Measurements from ENCODE around the gene GNAT2. TPM values are rescaled to one million over a fixed set of nuclear protein-coding genes. Genes with fewer than 3 reads are reported as not detected.

GNAT2 gene
- total and polyA plus RNA-seq, 7 donors = 0.10 TPM; not detected in 6

DNA sequence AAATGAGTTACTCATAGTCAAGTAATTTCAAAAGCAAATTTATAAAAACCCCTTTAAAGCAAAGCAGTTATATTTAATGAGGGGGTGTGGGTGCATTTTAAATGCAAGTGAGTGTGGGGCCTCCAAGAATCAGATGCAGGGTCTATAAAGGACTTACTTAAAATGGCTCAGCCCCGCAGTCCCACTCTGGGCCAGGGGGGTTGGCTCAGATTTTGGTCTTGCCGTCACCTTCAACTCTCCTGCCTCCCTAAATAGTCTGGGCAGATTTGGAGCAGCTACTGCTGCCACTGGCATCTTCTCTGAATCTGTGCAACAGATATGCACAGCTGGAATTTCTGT, 16.4 kb upstream of the GNAT2 start:
- 88 to 93% methylated on average over 2 of the region's 2 CpGs for WGBS, 2 donors
- H3K4me3 ChIP-seq = no peak overlapping the region
- DNase-seq = peak; percentile 56
- H3K27me3 ChIP-seq = no peaks in the 10 kb centered on the region
- TF ChIP-seq EP300 (IDR thresholded peaks at IDR 0.05) (no peak), POLR2AphosphoS5 (IDR thresholded peaks at IDR 0.05) (no peak), POLR2A (IDR thresholded peaks at IDR 0.05) (no peak)
- H3K4me1 ChIP-seq = peaks cover 0 to 20% (median 16%) of the 10 kb centered on the region in 4 donors
- intact Hi-C loops (cut with DNase I) = no loop called here
- H3K9me3 ChIP-seq = no peaks in the 10 kb centered on the region
- peaks cover 0 to 8% (median 3%) of the 10 kb centered on the region in 4 donors for H3K36me3 ChIP-seq
- H3K27ac ChIP-seq = no peak overlapping the region

DNA sequence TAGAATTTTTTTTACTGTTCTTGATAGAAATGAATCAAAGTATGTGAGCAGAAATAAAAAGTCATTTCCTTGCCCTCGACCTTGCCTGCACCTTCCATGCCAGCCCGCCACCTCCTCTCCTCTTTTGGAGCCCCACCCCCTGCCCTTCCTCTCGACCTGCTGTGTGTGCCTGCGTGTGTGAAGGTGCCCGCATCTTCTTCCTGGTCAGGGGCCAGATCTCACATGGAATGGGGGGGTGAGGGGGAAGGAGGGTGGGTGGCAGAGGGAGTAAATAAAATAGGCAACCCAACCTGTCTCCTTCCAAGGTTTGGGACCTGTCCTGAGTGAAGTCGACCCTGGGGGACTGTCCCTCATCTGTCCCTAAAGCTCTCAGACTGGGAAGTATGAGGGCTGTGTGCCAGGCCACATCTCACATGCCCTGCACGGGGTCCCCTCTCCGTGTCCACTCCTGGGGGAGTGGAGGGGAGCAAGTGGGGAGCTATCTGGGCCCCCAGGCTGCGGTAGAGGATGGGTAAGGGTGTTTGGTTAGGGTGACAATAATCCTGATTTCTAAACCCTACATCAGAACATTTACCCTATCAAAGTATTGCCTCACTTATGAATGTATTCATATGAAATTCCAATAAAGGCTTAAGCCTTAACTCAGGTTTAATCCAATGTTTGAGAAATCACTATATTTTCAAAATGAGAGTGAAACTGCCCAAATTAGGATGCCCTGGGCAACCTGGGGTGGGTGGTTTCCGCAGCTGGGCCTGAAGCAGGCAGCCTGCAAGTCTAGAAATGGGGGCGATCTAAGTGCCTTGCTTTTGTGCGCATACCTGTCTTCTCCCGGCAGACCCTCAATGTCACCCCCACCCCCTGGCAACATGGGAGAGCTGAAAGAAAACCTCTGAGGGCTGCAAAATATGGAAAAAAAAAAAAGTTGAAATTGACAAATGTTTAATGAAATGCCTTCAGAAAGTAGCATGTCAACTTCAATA, 15.6 kb upstream of the GNAT2 start:
- intact Hi-C loops (cut with DNase I) = no loop called here
- Histone ChIP-seq H3K4me1 (peaks cover 0 to 20% (median 16%) of the 10 kb centered on the region in 4 donors), H3K36me3 (peaks cover 0 to 10% (median 4%) of the 10 kb centered on the region in 4 donors), H3K9me3 (no peaks in the 10 kb centered on the region), H3K27ac (no peak overlapping the region), H3K27me3 (no peaks in the 10 kb centered on the region), H3K4me3 (no peak overlapping the region)
- WGBS, 2 donors = 48 to 58% methylated on average over 13 of the region's 13 CpGs
- DNase-seq = peak; percentile 62
- TF ChIP-seq, protein P1, sequence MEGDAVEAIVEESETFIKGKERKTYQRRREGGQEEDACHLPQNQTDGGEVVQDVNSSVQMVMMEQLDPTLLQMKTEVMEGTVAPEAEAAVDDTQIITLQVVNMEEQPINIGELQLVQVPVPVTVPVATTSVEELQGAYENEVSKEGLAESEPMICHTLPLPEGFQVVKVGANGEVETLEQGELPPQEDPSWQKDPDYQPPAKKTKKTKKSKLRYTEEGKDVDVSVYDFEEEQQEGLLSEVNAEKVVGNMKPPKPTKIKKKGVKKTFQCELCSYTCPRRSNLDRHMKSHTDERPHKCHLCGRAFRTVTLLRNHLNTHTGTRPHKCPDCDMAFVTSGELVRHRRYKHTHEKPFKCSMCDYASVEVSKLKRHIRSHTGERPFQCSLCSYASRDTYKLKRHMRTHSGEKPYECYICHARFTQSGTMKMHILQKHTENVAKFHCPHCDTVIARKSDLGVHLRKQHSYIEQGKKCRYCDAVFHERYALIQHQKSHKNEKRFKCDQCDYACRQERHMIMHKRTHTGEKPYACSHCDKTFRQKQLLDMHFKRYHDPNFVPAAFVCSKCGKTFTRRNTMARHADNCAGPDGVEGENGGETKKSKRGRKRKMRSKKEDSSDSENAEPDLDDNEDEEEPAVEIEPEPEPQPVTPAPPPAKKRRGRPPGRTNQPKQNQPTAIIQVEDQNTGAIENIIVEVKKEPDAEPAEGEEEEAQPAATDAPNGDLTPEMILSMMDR (IDR thresholded peaks at IDR 0.05) = no peak
- TF ChIP-seq POLR2A (IDR thresholded peaks at IDR 0.05) = no peak
- TF ChIP-seq POLR2AphosphoS5 (IDR thresholded peaks at IDR 0.05) = no peak
- no peak for TF ChIP-seq EP300 (IDR thresholded peaks at IDR 0.05)

DNA sequence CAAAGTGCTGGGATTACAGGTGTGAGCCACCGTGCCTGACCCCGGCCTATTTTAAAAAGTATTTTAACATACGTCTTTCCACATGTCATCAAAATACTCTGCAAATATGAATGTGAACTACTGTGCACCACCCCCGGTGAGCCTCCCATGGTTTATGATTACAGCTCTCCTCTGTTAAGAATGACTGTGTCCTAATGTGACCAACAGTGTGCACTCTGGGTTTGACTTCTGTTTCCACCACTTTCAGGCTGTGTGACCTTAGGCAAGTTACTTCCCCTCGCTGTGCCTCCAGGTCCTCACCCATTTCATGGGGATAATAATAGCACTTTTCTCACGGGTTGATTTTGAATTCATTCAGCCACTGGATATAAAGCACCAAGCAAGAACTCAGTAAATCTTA, 14.9 kb upstream of the GNAT2 start:
- H3K4me1 ChIP-seq = peaks cover 0 to 20% (median 16%) of the 10 kb centered on the region in 4 donors
- H3K27me3 ChIP-seq = no peaks in the 10 kb centered on the region
- peaks cover 3 to 18% (median 10%) of the 10 kb centered on the region in 4 donors for H3K36me3 ChIP-seq
- H3K27ac ChIP-seq = no peak overlapping the region
- no peak for DNase-seq
- TF ChIP-seq, protein P1 (IDR thresholded peaks at IDR 0.05) = no peak
- TF ChIP-seq POLR2A (IDR thresholded peaks at IDR 0.05) = no peak
- TF ChIP-seq EP300 (IDR thresholded peaks at IDR 0.05) = no peak
- TF ChIP-seq POLR2AphosphoS5 (IDR thresholded peaks at IDR 0.05) = no peak
- no peak overlapping the region for H3K4me3 ChIP-seq
- H3K9me3 ChIP-seq = no peaks in the 10 kb centered on the region
- 68 to 83% methylated on average over 6 of the region's 6 CpGs for WGBS, 2 donors
- intact Hi-C loops (cut with DNase I) = no loop called here

DNA sequence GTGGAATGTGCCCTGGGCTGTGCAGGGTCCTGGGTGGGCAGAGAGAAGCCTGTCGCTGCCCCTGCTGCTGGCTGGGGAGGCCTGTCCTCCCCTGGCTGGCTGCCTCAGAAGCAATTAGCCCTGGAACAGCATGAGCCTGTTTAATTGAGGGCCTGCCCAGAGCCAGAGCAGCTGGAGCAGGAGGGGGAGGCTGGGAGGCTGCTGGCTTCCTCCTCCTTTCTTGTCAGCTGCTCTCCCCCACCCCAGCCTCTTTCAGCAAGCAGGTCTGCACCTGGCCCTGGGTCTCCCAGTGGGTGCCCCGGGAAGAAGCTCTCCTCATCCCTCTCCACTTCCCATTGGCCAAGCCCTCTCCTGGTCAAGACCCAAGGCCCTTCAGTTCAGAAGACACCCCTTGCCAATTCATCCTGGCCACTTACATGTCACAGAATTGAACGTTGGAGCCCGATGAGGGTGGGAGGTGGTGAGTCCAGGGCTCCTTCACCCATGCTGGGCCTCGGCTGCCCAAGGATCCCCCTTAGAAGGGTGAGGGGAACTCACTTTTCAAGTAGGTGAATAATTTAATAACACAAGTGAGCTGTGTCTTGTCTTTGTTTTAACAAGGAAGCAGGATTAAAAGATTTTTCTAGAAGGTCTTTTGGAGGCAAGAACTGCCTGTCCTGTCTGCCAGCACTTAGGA, 13.4 kb upstream of the GNAT2 start:
- 21 to 63% methylated on average over 5 of the region's 5 CpGs for WGBS, 2 donors
- peaks cover 10 to 32% (median 22%) of the 10 kb centered on the region in 4 donors for H3K36me3 ChIP-seq
- intact Hi-C loops (cut with DNase I) = no loop called here
- peaks cover 0 to 20% (median 16%) of the 10 kb centered on the region in 4 donors for H3K4me1 ChIP-seq
- no peak for DNase-seq
- no peaks in the 10 kb centered on the region for H3K9me3 ChIP-seq
- H3K27me3 ChIP-seq = no peaks in the 10 kb centered on the region
- H3K4me3 ChIP-seq = no peak overlapping the region
- H3K27ac ChIP-seq = peak overlapping the region in 2 of 4 donors; percentile 14 to 33
- TF ChIP-seq EP300 (IDR thresholded peaks at IDR 0.05) = no peak

DNA sequence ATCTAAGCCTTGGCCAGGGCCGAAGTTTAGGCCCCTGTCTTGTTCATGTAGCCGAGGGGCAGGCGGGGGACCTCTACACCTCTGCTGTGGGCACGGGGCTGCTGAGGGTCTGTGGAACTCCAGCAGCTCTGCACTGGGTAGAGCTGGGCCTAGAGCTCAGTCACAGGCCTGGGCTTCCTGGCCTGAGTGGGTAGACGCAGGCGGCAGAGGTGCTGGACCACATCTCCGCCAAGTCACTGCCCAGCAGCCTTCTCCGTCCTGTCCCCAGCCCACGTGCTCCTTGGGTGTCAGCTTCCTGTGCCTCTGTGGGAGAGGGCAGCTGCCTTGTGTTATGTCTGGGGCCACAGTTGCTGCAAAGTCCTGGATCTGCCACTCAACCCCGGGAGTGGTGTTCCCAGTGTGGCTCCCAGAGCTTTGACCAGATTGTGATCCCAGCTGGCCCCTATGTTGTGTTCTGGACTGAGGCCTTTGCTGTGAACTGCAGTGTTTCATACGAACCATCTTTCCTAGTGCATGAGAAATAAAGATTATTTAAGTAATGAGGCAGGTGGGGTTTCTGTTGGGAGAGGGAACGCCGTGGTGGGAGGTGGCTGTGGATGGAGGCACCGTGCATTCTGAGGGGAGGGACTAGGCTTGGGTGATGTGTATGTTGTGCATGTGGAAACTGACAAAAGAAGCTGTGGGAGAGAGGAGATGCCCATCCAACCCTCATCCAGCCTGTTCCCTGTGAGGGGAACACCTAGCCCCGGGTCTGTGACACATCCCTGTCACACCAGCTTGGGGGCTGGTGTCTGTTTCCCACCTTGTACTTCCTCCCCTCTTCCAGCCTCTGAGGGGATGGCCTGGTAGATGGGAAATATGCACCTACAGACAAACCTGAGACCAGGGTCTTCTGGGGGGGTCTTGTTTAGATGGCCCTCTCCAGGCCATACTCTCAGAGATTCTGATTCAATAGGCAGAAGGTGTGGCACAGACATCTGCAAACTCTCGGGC, 12.4 kb upstream of the GNAT2 start:
- Histone ChIP-seq H3K9me3 (no peaks in the 10 kb centered on the region), H3K36me3 (peaks cover 13 to 42% (median 27%) of the 10 kb centered on the region in 4 donors), H3K27ac (peak overlapping the region in 1 of 4 donors; percentile 14), H3K27me3 (no peaks in the 10 kb centered on the region), H3K4me3 (no peak overlapping the region), H3K4me1 (peaks cover 0 to 20% (median 16%) of the 10 kb centered on the region in 4 donors)
- TF ChIP-seq POLR2AphosphoS5 (IDR thresholded peaks at IDR 0.05) (no peak), POLR2A (IDR thresholded peaks at IDR 0.05) (no peak), EP300 (IDR thresholded peaks at IDR 0.05) (no peak)
- TF ChIP-seq, protein P1 (IDR thresholded peaks at IDR 0.05) = no peak
- DNase-seq = no peak
- intact Hi-C loops (cut with DNase I) = no loop called here
- WGBS, 2 donors = 87 to 88% methylated on average over 16 of the region's 16 CpGs
